Smooth muscle cell (in vitro differentiated cells): ENCODE data around the gene KIAA0232. TPM values are rescaled to one million over a fixed set of nuclear protein-coding genes. Genes with fewer than 3 reads are reported as not detected.
A peak's percentile ranks its signal among the peaks of the same experiment; 100 is the strongest.

ENCODE experiments used
- DNase-seq: peaks from one replicate; lab custom pipeline; 2025; ENCODE audit not compliant: unreplicated experiment; lab: John Stamatoyannopoulos, UW
- H2AFZ ChIP-seq: fragments of 200-600 bp; sonication (generic); 2 replicates; pipeline ENCODE4 v1.6.0; 2016; ENCODE audit warnings: antibody characterized with exemption, low read depth, mild to moderate bottlenecking
- H3F3A ChIP-seq: fragments of 200-600 bp; sonication (generic); 2 replicates; pipeline ENCODE4 v1.6.0; 2017; ENCODE audit warnings: antibody characterized with exemption, low read depth
- H3K27ac ChIP-seq: fragments of 200-600 bp; sonication (generic); 2 replicates; pipeline ENCODE4 v1.5.1; 2016; ENCODE audit warnings: low read depth, mild to moderate bottlenecking
- H3K27me3 ChIP-seq: fragments of 200-600 bp; sonication (generic); 2 replicates; pipeline ENCODE4 v1.6.1; 2016; ENCODE audit warnings: low read depth, mild to moderate bottlenecking
- H3K36me3 ChIP-seq: fragments of 200-600 bp; sonication (generic); 2 replicates; pipeline ENCODE4 v1.5.1; 2016; ENCODE audit warnings: low read depth
- H3K4me1 ChIP-seq: fragments of 200-600 bp; sonication (generic); 2 replicates; pipeline ENCODE4 v1.5.1; 2016; ENCODE audit warnings: low read depth
- H3K4me2 ChIP-seq: fragments of 200-600 bp; sonication (generic); 2 replicates; pipeline ENCODE4 v1.6.0; 2016; ENCODE audit warnings: mild to moderate bottlenecking
- H3K4me3 ChIP-seq: fragments of 200-600 bp; sonication (generic); 2 replicates; pipeline ENCODE4 v1.5.1; 2016; ENCODE audit warnings: mild to moderate bottlenecking
- H3K79me2 ChIP-seq: fragments of 200-600 bp; sonication (generic); 2 replicates; pipeline ENCODE4 v1.6.0; 2016; ENCODE audit warnings: low read depth, mild to moderate bottlenecking
- H3K9ac ChIP-seq: fragments of 200-600 bp; sonication (generic); 2 replicates; pipeline ENCODE4 v1.6.0; 2016; ENCODE audit warnings: low read depth
- H3K9me3 ChIP-seq: fragments of 200-600 bp; sonication (generic); replicated peaks from 2 replicates; pipeline ENCODE4 v1.5.1; 2016; ENCODE audit warnings: low read depth
- H4K20me1 ChIP-seq: fragments of 200-600 bp; sonication (generic); 2 replicates; pipeline ENCODE4 v1.6.0; 2016; ENCODE audit warnings: low read depth
- WGBS: methylation state at CpG from one replicate; pipeline ENCODE4 v1.1.7; 2016; ENCODE audit warnings: low lambda C conversion rate; 5-methylcytosine and 5-hydroxymethylcytosine counted together
- polyA plus RNA-seq: library from polyadenylated mRNA; unstranded; fragments of >200 nt; fragmentation: Nextera tagmentation; extraction: Ambion mirVana; gene quantifications from 2 replicates; pipeline ENCODE4 v1.2.1, GENCODE V29; 2016
- total RNA-seq: library from RNA; depleted of rRNA; stranded (reverse); fragments of >200 nt; gene quantifications from 2 replicates; pipeline ENCODE4 v1.2.3, GENCODE V29; 2014
- TF ChIP-seq, protein P1 (sequence below): fragments of 200-600 bp; sonication (generic); IDR thresholded peaks from 2 replicates; pipeline ENCODE4 v1.5.1; 2017; ENCODE audit warnings: borderline replicate concordance, mild to moderate bottlenecking, antibody characterized with exemption; ENCODE audit not compliant: insufficient read depth, poor library complexity, severe bottlenecking

Gene KIAA0232
- total and polyA plus RNA-seq, 2 experiments from 2014 or later, result 8.4 to 16.6 TPM

DNA sequence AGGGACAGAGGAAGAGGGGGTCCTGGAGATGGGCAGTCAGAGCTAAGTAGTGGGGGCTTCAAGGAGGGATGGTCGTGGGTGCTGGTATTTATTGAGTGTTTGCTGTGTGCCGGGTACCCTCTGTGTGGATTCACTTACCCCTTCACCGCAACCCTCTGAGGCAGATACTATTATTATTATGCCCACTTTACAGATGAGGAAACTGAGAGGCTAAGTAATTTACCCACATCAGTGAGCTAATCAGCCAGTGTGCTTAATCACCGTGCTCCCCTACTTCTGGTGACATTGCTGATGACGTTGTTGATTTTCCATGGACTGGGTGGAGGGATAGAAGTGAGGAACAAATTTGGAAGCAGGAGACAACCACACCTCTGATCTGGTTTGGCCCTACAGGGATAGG, 4.1 kb upstream of the KIAA0232 start:
- peaks cover 7% of the 10 kb centered on the region for H3K27me3 ChIP-seq
- no peaks in the 10 kb centered on the region for H3K79me2 ChIP-seq

GRCh38 chr4:6779667-6780565, 2.6 kb upstream of the KIAA0232 start:
- Histone ChIP-seq H2AFZ (no peak overlapping the region), H3K9me3 (no peaks in the 10 kb centered on the region), H3F3A (no peaks in the 10 kb centered on the region), H3K4me1 (peaks cover 14% of the 10 kb centered on the region), H3K9ac (no peak overlapping the region), H3K4me3 (no peak overlapping the region), H3K27ac (no peak overlapping the region), H3K36me3 (no peaks in the 10 kb centered on the region), H4K20me1 (peaks cover 14% of the 10 kb centered on the region), H3K4me2 (no peak overlapping the region), H3K27me3 (peaks cover 7% of the 10 kb centered on the region), H3K79me2 (peaks cover 13% of the 10 kb centered on the region)
- 53% methylated on average over 17 of the region's 17 CpGs for WGBS
- no peak for DNase-seq
- TF ChIP-seq, protein P1, sequence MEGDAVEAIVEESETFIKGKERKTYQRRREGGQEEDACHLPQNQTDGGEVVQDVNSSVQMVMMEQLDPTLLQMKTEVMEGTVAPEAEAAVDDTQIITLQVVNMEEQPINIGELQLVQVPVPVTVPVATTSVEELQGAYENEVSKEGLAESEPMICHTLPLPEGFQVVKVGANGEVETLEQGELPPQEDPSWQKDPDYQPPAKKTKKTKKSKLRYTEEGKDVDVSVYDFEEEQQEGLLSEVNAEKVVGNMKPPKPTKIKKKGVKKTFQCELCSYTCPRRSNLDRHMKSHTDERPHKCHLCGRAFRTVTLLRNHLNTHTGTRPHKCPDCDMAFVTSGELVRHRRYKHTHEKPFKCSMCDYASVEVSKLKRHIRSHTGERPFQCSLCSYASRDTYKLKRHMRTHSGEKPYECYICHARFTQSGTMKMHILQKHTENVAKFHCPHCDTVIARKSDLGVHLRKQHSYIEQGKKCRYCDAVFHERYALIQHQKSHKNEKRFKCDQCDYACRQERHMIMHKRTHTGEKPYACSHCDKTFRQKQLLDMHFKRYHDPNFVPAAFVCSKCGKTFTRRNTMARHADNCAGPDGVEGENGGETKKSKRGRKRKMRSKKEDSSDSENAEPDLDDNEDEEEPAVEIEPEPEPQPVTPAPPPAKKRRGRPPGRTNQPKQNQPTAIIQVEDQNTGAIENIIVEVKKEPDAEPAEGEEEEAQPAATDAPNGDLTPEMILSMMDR, result no peak

More for the DNA sequence above, 4.1 kb upstream of the KIAA0232 start:
- H2AFZ ChIP-seq, result no peak overlapping the region
- H3K9me3 ChIP-seq, result no peaks in the 10 kb centered on the region
- H3K4me3 ChIP-seq, result no peak overlapping the region
- H3F3A ChIP-seq, result no peaks in the 10 kb centered on the region
- no peak overlapping the region for H3K4me2 ChIP-seq
- H3K36me3 ChIP-seq, result no peaks in the 10 kb centered on the region
- 94% methylated on average over 5 of the region's 5 CpGs for WGBS
- no peak overlapping the region for H3K27ac ChIP-seq
- H3K9ac ChIP-seq, result no peak overlapping the region
- no peak for DNase-seq
- no peaks in the 10 kb centered on the region for H4K20me1 ChIP-seq
- TF ChIP-seq, protein P1, result no peak
- peaks cover 6% of the 10 kb centered on the region for H3K4me1 ChIP-seq

- Histone ChIP-seq H2AFZ (no peak overlapping the region), H3K36me3 (no peaks in the 10 kb centered on the region), H3K9ac (no peak overlapping the region), H3K27me3 (peaks cover 7% of the 10 kb centered on the region), H3K4me2 (no peak overlapping the region), H3K27ac (no peak overlapping the region), H3K4me3 (no peak overlapping the region), H4K20me1 (peaks cover 26% of the 10 kb centered on the region), H3K79me2 (peaks cover 25% of the 10 kb centered on the region), H3F3A (no peaks in the 10 kb centered on the region), H3K9me3 (no peaks in the 10 kb centered on the region), H3K4me1 (peaks cover 24% of the 10 kb centered on the region)
- WGBS, result 95% methylated on average over 8 of the region's 8 CpGs
- no peak for DNase-seq
- TF ChIP-seq, protein P1, result no peak
Observed at GRCh38 chr4:6781113-6781512, 1.4 kb upstream of the KIAA0232 start.

DNA sequence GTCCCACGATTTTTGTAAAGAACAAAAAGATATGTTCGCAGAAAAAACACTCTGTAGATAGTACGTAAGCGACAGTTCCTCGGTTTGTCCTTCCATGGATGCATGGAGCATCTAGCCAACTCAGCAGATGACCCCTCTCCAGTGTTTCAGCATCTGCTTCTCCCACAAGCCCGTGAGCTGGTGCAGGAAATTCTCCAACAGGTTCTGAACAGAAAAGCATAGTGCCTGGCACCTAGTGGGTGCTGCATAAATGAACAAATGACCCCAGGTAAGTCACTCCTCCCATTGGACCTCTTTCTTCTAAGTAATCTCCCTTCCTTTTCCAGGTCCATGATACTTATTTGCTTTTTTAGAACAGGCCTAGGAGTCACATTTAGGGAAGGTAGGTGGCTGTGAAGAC, 966 bp upstream of the KIAA0232 start:
- H3K9ac ChIP-seq, result no peak overlapping the region
- H3K4me3 ChIP-seq, result peak overlapping the region; percentile 74
- WGBS, result 94% methylated on average over 6 of the region's 6 CpGs

More for the DNA sequence above, 966 bp upstream of the KIAA0232 start:
- TF ChIP-seq, protein P1, result no peak
- no peaks in the 10 kb centered on the region for H3F3A ChIP-seq
- no peak for DNase-seq
- H3K27me3 ChIP-seq, result peaks cover 3% of the 10 kb centered on the region
- H3K4me1 ChIP-seq, result peaks cover 24% of the 10 kb centered on the region
- H4K20me1 ChIP-seq, result peaks cover 30% of the 10 kb centered on the region
- H2AFZ ChIP-seq, result no peak overlapping the region
- no peaks in the 10 kb centered on the region for H3K36me3 ChIP-seq
- H3K4me2 ChIP-seq, result peak overlapping the region; percentile 93
- no peaks in the 10 kb centered on the region for H3K9me3 ChIP-seq
- H3K27ac ChIP-seq, result no peak overlapping the region
- H3K79me2 ChIP-seq, result peaks cover 30% of the 10 kb centered on the region
